Retinal pigment epithelial cell (primary cell): Measurements from ENCODE around the gene EPC2.
"Not testable (repeated sequence)": the region's sequence is repeated elsewhere in the genome, so short reads cannot be mapped to it uniquely, and the experiment has no call there.

Experiments
- DNase-seq: peaks from one replicate; pipeline ENCODE4 v3.0.0-alpha.2; 2010; ENCODE audit warnings: low read depth
- H3K4me3 ChIP-seq: 2 replicates; pipeline ENCODE4 v1.5.1; 2011; ENCODE audit warnings: mild to moderate bottlenecking, low read length, control low read depth, moderate library complexity
- TF ChIP-seq, protein P1 (sequence below): conservative IDR thresholded peaks from 2 replicates; pipeline ENCODE4 v1.5.1; 2011; ENCODE audit warnings: low read depth, low read length, control low read depth, inconsistent platforms

The EPC2 gene

DNA sequence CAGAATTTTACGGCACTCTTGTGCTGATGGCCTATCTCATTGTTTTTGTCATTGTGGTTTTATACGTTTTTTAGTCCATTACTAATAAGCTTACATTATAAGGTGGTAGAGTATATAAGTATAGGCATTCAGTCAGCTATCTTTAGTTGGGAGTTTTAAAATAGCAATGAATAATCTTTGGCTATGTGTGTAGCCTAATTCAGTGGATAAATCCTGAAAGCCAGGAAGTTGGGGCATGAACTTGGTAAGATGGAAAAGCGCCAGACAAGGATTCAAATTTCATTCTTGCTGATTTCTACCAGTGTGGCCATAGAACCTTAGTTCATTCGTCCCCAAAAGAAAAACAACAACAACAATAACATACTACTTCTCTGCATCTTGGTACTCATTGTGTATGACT, 31.2 kb downstream of the EPC2 start:
- no peak for DNase-seq
- no peak overlapping the region for H3K4me3 ChIP-seq
- TF ChIP-seq, protein P1, sequence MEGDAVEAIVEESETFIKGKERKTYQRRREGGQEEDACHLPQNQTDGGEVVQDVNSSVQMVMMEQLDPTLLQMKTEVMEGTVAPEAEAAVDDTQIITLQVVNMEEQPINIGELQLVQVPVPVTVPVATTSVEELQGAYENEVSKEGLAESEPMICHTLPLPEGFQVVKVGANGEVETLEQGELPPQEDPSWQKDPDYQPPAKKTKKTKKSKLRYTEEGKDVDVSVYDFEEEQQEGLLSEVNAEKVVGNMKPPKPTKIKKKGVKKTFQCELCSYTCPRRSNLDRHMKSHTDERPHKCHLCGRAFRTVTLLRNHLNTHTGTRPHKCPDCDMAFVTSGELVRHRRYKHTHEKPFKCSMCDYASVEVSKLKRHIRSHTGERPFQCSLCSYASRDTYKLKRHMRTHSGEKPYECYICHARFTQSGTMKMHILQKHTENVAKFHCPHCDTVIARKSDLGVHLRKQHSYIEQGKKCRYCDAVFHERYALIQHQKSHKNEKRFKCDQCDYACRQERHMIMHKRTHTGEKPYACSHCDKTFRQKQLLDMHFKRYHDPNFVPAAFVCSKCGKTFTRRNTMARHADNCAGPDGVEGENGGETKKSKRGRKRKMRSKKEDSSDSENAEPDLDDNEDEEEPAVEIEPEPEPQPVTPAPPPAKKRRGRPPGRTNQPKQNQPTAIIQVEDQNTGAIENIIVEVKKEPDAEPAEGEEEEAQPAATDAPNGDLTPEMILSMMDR: no peak

DNA sequence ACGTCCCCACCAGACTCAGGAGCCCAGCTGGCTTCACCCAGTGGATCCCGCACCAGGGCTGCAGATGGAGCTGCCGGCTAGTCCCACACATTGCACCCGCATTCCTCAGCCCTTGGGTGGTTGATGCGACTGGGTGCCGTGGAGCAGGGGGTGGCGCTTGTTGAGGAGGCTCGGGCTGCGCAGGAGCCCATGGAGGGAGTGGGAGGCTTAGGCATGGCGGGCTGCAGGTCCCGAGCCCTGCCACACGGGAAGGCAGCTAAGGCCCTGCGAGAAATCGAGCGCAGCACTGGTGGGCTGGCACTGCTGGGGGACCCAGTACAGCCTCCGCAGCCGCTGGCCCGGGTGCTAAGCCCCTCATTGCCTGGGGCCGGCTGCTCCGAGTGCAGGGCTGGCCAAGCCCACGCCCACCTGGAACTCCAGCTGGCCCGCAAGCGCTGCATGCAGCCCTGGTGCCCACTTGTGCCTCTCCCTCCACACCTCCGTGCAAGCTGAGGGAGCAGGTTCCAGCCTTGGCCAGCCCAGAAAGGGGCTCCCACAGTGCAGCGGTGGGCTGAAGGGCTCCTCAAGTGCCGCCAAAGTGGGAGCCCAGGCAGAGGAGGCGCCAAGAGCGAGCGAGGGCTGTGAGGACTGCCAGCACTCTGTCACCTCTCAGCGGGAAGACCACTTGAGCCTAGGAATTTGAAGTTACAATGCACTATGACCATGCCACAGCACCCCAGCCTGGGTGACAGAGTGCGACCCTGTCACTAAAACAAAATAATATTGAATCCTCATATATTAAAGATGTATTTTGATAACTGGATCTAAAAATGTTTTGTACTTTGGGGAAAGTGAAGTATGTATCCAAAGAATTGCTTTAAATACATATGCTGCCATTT, 34.0 kb downstream of the EPC2 start:
- not testable (repeated sequence) for DNase-seq, H3K4me3 ChIP-seq

DNA sequence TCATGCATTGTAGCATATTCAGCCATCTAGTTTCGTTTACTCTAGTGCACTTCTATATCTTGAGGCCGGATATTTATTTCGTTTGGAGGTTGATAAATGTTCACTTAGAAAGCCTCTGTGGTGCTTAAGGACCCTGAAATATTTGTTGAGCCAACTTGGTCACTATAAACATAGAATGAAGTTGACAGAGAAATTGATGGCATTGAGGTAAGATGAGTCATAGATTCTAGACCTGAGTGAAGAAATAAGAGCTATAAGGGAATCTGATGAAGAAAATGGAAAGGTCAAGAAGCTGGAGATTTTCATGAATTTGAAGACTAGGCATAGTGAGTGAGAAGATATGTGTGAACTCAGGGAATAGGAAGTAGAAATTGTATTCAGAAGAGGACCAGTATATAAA, 35.9 kb downstream of the EPC2 start:
- no peak for DNase-seq
- no peak overlapping the region for H3K4me3 ChIP-seq
- TF ChIP-seq, protein P1: no peak

DNA sequence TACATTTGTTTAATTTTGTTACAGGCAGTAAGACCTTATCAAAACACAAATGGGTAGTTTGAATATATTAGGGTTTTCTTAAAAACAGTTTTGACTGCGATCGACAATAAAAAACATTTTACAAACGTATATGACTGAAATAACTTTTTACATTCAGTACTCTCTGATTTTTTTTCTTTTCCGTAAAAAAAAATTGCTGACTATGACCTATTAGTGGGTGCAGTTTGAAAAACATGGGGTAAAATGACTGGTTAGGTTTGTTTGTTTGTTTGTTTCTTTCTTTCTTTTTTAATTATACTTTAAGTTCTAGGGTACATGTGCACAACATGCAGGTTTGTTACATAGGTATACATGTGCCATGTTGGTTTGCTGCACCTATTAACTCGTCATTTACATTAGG, 36.9 kb downstream of the EPC2 start:
- no peak for DNase-seq
- H3K4me3 ChIP-seq: no peak overlapping the region
- TF ChIP-seq, protein P1: no peak

DNA sequence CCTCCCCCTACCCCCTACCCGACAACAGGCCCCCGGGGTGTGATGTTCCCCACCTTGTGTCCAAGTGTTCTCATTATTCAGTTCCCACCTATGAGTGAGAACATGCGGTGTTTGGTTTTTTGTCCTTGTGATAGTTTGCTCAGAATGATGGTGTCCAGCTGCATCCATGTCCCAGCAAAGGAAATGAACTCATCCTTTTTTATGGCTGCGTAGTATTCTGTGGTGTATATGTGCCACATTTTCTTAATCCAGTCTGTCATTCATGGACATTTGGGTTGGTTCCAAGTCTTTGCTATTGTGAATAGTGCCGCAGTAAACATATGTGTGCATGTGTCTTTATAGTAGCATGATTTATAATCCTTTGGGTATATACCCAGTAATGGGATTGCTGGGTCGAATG, 37.3 kb downstream of the EPC2 start:
- not testable (repeated sequence) for DNase-seq, H3K4me3 ChIP-seq

DNA sequence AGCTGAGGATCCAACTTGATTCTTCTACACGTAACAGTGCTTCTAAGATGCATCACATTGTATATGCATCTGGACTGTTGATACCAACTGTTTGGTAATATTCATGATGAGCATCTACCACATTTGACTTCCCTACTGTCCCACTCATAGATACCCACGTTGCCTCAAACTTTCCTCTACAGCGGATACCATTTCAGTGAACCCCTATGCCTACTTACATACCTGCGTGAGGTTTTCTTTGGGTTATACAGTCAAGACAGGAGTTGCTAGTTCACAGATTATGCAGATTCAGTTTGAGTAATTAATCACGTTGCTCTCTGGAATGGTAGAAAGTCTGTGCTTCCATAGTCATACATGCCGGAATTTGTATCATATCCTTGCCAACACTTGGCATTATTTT, 40.0 kb downstream of the EPC2 start:
- no peak for DNase-seq
- H3K4me3 ChIP-seq: no peak overlapping the region
- TF ChIP-seq, protein P1: no peak

DNA sequence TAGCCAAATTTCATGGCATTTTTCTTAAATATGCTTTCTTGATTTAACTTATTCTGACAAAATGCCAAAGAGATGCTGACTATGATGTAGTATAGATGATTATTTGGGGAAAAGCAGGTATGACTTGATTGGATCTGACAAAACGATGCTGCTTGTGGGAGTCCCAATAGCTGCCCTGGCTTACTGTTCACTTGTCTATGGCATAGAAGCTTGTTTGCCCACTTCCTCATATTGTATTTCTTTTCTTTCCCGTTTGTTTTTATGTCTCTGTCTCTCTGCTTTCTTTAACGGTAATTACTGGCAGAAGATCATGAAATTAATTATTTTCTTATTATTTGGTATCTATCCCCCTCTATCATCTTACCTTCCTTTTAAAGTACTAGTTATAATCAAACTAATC, 43.0 kb downstream of the EPC2 start:
- no peak for DNase-seq
- H3K4me3 ChIP-seq: no peak overlapping the region
- TF ChIP-seq, protein P1: no peak

DNA sequence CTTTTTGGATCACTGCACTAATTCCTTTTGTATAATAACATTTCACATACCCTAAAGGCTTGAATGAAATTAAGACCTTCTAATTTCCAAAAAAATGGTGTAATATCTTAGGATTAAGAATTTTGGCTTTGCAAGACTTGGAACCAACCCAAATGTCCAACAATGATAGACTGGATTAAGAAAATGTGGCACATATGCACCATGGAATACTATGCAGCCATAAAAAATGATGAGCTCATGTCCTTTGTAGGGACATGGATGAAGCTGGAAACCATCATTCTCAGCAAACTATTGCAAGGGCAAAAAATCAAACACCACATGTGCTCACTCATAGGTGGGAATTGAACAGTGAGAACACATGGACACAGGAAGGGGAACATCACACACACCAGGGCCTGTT, 43.5 kb downstream of the EPC2 start:
- H3K4me3 ChIP-seq: not testable (repeated sequence)

DNA sequence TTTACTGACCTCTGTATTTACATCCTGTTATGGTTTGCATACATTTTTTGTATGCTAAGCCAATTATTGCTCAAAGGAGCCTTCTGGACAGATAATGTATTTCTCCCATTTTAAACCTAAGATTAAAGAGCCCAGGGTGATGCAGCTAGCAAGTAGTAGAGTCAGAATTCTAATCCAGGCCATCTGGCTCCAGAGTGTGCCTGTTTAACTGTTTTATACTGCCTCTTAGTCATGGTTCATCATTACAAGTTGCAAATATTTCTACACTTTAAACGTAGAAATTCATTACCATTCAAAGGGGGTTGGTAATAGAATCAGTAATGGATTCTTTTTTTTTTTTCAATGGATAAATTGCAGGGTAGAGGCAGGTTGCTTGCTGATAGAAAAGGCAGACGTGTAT, 52.4 kb downstream of the EPC2 start:
- no peak for DNase-seq
- TF ChIP-seq, protein P1: no peak
- H3K4me3 ChIP-seq: no peak overlapping the region

More for the DNA sequence above, 43.5 kb downstream of the EPC2 start:
- DNase-seq: not testable (repeated sequence)
